NB4 (cell line): ENCODE data around the gene FBXW2.

Experiments
- CTCF ChIP-seq: IDR thresholded peaks from one replicate; pipeline ENCODE4 v1.5.1; 2012; ENCODE audit warnings: low read depth, low read length
- MAX ChIP-seq: IDR thresholded peaks from 2 replicates; pipeline ENCODE4 v1.6.1; 2011; ENCODE audit warnings: low read depth, low read length
- MYC ChIP-seq: IDR thresholded peaks from 2 replicates; pipeline ENCODE4 v1.6.1; 2011; ENCODE audit warnings: low read depth, low read length
- POLR2A ChIP-seq: IDR thresholded peaks from 2 replicates; pipeline ENCODE4 v1.6.1; 2011; ENCODE audit warnings: mild to moderate bottlenecking; ENCODE audit not compliant: insufficient read length; ENCODE audit errors: extremely low read depth

- TF ChIP-seq POLR2A, result no peak
- no peak for TF ChIP-seq MAX
- TF ChIP-seq CTCF, result no peak
- TF ChIP-seq MYC, result no peak
Observed at GRCh38 chr9:120830865-120831264, 37.6 kb upstream of the FBXW2 start.
